T-helper 1 cell (primary cell): ENCODE results near the gene SLCO2B1.

ENCODE experiments used
- DNase-seq, 5 donors: peaks; one replicate each; pipeline ENCODE4 v3.0.0-alpha.2; 2012 to 2020

SLCO2B1 gene

DNA sequence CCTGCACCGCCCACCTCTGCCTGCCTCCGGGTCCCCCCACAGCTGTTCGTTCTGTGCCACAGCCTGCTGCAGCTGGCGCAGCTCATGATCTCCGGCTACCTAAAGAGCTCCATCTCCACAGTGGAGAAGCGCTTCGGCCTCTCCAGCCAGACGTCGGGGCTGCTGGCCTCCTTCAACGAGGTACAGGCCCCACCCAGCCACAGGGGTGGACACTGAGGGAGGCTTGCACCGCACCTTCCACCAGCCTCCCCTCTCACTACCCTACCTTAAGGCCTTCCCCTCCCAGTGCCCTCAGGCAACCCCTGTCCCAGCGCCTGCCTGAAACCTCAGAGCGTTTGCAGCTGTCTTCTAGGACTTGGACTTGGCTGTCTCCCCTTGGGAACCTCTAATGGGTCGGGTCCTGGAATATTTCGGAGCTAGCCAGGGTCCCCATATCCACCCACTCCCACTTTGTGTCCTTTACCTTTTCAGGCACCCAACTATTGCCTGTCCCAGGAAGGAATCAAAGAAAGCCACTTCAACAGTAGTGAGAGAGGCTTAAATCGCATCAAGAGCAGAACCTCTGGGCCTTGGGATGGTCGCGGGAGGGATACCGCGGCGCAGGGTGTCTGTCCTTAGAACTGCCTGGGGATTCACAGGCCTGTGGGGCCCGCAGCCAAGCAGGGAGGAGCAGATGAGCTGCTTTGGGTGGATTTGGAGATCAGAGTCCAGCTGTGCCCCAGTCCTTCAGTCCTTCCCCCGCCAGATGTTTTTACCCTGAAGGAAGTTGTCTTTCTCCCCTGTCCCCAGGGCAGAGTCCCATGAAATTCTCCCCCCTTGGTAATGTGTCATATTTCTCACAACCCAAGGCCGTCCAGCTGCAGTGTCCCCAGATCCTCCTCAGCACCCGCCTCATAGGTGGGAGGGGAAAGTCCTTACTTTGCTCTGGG is 13.3 kb downstream of the SLCO2B1 start:
- DNase-seq = no peak

DNA sequence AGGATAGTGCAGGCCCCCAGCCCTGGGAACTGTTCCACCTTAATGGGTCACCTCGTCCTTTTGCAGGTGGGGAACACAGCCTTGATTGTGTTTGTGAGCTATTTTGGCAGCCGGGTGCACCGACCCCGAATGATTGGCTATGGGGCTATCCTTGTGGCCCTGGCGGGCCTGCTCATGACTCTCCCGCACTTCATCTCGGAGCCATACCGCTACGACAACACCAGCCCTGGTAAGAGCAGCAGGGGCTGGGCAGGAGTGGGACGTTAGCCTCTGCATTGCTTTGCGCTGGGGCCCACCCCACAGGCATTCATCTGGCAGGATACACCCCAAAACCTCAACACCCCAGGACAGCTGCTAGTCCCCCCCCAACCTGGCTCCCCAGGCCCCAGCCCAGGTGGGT is 14.8 kb downstream of the SLCO2B1 start:
- DNase-seq = no peak

DNA sequence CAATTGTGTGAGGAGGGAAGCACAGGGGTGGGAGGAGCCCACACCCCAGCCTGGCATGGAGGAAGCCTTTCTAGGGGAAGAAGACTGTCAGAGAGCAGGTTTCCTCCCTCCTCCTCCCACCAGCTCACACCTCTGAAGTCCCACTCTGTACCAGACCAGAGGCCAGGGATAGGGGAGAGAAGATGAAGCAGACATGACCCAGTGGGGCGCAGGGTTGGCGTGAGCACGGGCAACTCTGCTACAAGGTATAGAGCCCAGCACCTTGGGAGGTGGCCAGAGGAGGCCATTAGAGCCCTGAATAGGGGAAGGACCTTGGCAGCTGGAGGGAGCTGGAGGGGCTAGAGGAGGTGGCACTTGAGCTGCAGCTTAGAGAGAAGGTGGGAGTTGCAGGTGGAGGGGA is 15.9 kb downstream of the SLCO2B1 start:
- DNase-seq = no peak

DNA sequence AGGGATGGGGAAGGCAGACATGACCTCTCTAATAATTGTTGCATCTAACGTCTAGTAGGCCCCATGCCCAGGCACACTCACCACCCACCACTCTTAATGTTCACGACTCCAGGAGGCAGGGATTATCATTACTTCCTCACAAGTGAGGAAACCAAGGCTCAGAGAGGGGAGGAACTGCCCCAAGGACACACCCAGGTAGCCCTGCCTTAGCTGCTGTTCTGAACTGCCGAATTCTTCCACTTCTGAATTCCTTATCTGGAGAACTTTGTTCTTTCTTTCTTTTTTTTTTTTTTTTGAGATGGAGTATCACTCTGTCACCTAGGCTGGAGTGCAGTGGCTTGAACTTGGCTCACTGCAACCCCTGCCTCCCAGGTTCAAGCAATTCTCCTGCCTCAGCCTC is 16.7 kb downstream of the SLCO2B1 start:
- no peak for DNase-seq

DNA sequence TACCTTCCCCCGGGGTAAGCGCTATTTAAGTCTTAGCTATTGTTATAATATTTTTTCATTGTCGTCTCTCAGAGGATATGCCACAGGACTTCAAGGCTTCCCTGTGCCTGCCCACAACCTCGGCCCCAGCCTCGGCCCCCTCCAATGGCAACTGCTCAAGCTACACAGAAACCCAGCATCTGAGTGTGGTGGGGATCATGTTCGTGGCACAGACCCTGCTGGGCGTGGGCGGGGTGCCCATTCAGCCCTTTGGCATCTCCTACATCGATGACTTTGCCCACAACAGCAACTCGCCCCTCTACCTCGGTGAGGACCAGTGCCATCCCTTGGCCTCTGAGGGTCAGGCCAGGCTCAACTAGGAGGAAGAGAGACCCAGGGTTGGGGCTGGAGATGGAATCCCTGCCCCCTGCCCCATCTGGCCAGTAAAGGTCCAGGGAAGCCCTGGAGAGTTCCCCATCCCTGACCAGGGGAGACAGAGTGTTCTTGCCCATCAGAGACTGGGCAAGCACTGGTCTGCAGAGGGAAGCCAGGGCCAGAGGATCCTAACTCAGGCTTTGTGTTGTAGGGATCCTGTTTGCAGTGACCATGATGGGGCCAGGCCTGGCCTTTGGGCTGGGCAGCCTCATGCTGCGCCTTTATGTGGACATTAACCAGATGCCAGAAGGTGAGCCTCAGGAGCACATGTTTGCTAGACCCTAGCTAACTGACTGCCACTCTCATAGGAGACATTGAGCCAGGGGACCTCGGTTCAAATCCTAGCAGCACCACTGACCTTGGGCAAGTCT is 18.4 kb downstream of the SLCO2B1 start:
- no peak for DNase-seq

DNA sequence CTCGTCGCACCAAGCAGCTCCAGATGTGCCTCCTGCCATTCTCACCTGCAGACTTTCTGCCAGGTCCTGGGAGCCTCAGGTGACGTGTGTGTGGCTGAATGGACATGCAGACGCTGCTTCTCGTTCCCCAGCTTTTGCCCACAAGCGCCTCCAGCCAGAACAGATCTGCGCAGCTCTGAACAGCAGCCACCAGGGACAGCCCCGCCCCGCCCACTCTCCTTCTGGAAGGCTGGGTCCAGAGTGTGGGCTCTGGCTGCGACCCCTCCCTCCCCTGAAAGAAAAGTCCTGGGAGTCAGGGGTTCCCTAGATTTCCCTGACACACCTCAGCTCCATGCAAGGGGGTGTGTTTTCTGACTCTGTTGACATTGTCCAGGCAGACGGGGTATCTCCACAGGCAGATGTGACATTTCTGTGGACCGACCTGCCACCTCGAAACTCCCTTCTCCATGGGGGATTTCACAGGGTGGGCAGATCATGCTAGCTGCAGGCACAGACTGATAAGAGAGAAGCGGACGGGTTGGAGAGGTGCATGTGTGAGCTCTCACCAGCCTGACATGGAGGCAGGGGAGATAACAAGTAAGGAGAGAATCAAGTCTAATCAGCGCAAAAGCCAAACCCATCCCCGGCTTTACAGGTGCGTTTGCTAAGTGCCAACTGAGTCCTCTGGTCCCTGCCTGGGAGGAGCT is 19.8 kb downstream of the SLCO2B1 start:
- DNase-seq = no peak

DNA sequence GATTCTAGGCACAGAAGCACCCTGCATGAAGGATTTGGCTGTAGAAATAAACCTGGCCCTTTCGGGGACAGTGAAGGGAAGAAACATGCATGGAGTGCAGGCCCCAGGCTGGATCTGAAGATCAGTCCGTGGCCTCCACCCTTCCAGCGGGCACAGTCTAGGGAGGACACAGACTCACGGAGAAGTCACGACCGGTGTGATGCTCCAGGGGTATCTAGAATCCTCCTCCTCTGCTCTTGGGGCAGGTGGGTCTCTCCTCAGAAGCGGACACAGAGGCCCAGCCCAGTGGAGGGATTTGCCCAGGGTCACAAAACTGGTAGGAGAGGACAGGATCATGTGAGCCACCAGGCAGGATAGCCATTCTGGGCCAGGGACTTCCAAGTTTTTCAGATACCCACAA is 22.4 kb downstream of the SLCO2B1 start:
- no peak for DNase-seq

DNA sequence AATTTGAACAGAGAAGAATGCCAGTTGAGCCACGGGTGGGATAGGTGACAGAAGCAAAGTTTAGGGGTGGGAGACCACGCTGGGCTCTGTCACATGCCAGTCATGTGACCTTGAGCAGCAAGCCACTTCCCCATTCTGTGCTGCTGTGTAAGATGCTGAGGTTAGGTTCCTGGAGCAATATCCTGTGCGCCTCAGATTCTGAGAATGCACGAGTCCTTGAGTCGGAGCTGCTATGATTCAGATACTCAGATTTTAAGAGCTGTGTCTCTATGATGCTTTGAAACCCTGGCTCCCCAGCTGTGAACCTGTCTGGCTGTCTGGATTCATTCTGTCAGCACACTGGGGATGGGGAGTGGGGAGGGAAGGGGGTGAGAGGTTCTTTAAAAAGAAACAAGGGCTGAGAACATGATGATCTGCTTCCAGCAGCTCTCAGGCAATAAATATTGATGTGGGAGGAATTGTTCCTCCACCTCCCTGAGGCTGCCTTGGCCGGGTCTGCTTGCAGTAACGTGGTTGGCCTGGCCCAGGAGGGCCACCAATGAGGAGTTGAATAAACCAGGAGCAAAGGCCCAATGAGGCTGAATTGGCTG is 24.0 kb downstream of the SLCO2B1 start:
- DNase-seq = peak in 1 of 5 donors; percentile 90

DNA sequence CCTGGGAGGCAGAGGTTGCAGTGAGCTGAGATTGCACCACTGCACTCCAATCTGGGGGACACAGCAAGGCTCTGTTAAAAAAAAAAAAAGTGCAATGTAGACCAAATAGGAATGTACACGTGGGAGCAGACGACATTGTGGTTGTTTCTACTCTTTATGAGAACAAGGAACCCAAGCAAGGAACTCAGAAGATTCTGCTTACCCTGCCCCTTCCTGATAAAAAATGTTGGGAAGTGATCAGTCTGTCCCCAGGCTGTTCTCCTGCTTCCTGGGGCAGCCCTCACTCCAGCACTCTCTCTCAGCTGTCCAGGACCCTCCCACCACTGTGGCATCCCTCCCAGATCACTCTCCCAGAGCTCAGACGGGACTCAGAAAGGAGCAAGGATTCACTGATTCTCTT is 31.8 kb downstream of the SLCO2B1 start:
- no peak for DNase-seq

DNA sequence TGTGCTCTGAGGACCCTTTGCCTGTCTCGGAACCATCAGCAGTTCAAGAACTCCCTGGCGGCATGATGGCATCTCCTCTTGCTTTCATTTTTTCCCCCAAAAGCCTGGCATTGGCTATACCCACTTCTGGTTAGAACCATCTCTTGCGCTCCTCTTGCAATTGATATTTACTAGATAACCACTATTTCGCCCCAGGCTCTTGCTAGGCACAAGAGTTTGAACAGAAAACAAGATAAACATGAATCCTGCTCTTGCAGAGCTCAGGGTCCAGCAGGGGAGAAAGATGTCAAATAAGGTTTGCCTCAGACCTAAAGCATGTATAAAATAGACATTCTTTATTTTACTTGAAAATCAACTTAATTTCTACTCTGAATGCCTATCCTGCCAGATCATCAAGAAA is 33.1 kb downstream of the SLCO2B1 start:
- no peak for DNase-seq

DNA sequence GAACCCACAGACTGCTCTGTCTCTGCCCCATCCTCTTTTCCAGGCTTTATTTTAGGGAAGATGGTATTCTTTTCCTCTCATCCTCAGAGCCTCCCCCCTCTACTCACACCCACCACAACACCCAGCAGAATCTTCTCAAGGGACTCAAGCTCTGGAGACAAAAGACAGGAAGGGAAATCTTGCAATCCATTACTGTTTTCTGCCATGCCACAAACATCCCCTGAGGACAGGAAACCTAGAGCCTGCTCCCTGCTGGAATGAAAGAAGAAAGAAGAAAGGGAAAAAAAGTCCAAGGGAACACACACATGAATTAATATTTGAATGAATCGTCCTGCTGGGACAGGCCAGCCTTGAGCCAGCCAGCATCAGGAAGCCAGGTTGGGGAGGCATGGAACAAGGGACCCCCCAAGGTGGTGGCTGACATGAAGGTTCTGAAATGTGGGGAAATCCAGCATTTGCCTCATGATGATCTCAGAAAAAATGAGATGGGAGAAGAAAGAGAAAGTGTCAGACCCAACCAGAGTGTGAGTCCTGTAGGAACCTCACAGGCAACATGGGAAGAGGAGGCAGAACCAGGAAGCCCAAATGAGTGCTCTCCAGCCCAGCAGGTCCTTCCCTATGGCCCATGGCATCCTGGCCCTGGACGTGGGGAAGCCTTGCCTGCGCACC is 34.0 kb downstream of the SLCO2B1 start:
- DNase-seq = no peak

DNA sequence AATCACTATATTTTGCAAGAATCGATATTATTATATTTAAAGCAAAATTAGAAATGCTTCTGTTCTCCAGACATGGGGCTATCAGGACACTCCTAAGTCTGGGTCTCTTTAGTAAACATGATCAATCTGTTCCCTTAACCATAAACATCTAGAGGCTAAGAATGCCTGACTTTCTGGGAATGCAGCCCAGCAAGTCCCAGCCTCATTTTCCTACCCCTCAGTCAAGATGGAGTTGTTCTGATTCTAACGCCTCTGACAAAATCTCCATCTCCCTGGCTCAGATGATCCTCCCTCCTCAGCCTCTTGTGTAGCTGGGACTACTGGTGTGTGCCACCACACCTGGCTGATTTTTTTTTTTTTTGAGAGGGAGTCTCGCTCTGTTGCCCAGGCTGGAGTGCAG is 35.0 kb downstream of the SLCO2B1 start:
- DNase-seq = no peak

DNA sequence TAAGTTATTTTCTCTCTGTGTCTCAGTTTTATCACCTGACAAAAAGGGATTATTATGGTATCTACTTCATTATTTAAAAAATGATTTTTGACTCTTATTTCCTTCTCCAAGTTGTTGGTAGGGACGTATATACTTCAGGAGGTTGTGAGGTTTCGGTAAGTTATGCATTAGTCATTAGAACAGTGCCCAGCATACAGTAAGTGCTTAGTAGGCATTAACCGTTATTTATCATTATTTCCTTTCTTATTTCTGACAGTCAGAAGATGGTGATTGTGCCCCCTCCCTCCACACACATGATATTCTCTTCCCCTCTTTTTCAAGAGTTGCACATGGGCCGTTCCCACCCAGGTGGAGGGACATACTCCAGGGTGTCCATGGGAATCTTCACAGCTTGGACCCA is 36.1 kb downstream of the SLCO2B1 start:
- DNase-seq = no peak

DNA sequence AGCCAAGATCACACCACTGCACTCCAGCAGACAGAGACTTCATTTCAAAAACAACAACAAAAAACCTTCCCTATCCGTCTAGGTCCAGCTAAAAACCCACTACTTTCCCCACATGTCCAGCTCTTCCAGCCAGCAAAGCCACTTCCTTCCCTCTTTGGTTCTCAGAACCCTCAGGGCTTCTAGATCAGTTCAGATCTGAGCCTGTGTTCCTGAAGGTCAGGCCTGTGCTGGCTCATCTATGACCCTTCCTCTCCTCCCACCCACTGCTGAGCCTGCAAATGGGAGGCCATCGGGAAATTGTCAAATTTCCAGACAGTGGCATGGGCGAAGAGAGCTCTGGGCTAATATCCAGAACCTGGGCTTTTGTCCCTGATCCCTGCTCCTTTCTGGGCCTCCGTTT is 37.8 kb downstream of the SLCO2B1 start:
- no peak for DNase-seq

DNA sequence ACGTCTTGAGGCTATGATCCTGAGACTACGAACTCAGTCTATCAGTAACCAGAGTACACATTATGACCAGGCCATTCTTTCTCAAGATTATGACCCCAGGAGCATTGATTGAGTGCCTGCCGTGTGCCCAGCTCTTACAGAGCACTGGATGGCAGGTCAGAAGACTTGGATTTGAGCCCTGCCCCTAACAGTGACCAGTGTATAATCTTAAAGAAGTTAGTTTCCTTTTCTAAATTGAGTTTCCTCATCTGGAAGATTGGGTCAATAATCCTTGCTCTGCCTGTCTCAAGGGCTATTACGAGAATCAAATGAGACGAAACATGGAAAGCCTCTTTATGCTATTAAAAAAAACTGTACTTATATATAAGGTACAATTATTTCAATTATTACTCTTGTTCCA is 38.2 kb downstream of the SLCO2B1 start:
- DNase-seq = no peak

DNA sequence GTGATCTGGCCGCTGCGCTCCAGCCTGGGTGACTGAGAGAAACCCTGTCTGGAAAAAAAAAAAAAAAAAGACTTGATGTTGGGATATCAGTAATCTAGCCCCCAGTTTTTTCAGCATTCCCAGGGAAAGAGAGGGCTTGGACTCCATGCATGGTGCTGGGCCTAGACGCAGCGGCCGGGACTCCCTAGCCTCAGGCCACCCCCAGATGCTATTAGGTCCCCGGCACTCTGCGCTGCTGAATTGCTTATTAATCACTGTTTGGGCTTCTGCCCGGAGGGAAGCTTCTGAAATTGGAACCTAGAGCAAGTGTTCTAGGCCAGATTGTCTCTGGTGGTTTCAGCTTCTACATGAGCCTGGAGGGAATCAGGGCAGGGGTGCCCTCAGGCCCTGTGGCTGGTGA is 39.0 kb downstream of the SLCO2B1 start:
- DNase-seq = no peak

DNA sequence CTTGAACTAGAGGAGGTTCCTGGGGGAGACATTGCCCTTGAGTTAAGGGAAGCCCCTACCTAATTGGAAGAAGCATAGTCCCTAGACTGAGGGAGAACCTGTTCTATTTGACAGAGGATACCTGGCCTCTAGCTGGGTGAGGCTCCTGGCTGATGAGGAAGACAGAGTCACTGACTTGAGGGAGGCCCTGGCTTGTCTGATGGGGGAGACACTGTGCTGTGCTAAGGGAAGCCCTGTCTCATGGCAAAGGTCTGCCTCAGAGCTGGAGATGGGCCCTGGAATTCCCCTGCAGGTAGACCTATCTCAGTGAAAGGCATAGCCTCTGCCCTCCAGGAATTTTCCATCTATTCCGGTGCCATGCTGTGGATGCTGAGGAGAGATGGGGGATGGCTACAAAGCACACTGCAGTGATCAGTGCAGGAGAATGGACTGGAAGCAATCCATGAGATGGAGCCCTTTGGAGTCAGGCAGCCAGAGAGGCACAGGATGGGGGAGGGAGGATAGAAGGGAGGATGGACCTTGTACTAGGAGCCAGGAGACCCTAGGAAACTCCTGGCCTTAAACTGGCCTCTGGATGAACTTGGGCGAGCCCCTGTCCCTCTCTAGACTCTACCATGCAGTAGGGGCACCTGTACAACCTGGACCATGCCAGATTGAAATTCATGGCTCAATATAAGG is 39.9 kb downstream of the SLCO2B1 start:
- DNase-seq = no peak

DNA sequence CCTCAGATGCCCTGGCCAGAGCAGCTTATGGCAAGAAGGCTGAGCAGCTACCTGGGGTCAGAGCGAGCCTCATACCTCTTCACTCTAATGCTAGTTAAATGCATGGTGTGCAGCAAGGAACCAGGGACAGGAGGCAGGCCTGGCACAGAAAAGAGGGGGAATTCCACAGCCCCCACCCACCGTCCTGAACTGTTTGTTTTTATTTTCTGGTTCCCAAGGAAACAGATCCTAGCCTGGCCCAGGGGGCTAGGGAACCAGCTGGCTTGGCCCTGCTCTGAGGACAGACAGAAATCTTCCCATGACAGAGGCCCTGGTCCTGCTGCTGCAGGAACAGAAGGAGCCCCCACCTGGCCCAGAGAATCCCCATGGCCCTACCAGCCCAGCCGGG is 40.4 kb downstream of the SLCO2B1 start:
- DNase-seq = no peak

DNA sequence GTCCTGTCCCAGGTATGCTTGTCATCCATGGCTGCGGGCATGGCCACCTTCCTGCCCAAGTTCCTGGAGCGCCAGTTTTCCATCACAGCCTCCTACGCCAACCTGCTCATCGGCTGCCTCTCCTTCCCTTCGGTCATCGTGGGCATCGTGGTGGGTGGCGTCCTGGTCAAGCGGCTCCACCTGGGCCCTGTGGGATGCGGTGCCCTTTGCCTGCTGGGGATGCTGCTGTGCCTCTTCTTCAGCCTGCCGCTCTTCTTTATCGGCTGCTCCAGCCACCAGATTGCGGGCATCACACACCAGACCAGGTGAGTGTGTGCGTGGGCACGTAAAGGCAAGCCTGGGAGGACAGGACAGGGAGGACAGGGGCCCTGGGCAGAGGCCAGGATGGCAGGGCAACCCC is 42.4 kb downstream of the SLCO2B1 start:
- DNase-seq = no peak

DNA sequence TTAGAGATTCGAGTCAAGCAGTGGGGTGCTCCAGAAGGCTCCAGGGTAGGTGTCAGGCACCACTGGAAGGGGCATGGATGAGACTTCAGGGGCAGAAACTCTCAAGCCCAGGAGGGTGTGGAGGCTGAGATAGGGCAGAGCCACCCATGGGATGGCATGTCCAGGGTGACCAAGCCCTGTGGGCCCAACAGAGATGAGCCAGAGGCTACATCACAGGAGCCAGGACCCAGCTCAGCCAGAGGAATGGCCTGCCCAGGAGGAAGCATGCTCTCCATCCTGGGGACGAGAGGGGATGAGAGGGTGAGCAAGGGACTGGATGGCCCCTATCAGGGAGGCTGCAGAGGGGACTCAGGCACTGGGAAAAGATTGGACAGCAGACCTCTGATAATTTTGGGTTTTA is 42.8 kb downstream of the SLCO2B1 start:
- DNase-seq = no peak

DNA sequence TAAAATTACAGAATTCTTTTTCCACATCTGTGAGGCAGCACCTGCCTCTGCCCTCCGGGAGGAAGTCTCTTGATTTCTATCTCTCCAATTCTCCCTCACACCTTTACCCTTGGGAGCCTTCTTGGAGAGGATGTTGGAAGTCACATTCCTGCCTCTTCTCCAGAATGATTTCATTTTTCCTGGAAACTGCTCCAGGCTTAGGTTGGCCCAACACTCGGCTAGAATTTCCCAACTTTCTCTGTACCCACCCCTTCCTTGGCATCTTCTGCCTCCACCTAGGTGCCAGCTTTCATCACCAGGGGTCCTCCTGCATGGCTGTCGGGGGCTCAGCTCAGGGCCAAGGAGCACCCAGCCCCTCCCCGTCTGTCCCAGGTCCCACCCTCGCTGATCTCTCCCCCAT is 43.2 kb downstream of the SLCO2B1 start:
- no peak for DNase-seq
